Measurements from ENCODE around the gene KIF2A.
A peak's percentile ranks its signal among the peaks of the same experiment; 100 is the strongest.

KIF2A gene

DNA sequence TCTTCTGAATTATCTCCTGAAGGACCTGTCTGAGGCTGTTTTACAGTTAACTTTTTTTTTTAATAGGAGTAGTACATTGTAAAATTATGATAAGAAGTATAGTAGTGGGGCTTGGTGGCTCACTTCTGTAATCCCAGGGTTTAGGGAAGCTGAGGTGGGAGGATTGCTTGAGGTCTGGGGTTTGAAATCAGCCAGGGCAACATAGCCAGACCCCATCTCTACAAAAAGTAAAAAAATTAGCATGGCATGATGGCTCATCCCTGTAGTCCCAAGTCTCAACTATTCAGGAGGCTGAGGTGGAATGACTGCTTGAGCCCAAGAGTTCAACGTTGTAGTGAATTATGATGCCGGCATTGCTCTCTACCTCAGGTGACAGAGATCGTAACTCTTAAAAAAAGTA lies 113.6 kb downstream of the KIF2A start:
- TF ChIP-seq, protein P1, sequence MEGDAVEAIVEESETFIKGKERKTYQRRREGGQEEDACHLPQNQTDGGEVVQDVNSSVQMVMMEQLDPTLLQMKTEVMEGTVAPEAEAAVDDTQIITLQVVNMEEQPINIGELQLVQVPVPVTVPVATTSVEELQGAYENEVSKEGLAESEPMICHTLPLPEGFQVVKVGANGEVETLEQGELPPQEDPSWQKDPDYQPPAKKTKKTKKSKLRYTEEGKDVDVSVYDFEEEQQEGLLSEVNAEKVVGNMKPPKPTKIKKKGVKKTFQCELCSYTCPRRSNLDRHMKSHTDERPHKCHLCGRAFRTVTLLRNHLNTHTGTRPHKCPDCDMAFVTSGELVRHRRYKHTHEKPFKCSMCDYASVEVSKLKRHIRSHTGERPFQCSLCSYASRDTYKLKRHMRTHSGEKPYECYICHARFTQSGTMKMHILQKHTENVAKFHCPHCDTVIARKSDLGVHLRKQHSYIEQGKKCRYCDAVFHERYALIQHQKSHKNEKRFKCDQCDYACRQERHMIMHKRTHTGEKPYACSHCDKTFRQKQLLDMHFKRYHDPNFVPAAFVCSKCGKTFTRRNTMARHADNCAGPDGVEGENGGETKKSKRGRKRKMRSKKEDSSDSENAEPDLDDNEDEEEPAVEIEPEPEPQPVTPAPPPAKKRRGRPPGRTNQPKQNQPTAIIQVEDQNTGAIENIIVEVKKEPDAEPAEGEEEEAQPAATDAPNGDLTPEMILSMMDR (IDR thresholded peaks at IDR 0.05), result no peak
- peaks cover 0 to 3% (median 0%) of the 10 kb centered on the region in 4 donors for H3K4me1 ChIP-seq
- no peaks in the 10 kb centered on the region for H3K9me3 ChIP-seq
- intact Hi-C loops (cut with DNase I; ENCODE audit: low total_unique reads), result no loop called here
- no peaks in the 10 kb centered on the region for H3K27me3 ChIP-seq
- no peak overlapping the region for H3K27ac ChIP-seq
- no peak for DNase-seq
- H3K4me3 ChIP-seq, result no peak overlapping the region
- no peaks in the 10 kb centered on the region for H3K36me3 ChIP-seq

DNA sequence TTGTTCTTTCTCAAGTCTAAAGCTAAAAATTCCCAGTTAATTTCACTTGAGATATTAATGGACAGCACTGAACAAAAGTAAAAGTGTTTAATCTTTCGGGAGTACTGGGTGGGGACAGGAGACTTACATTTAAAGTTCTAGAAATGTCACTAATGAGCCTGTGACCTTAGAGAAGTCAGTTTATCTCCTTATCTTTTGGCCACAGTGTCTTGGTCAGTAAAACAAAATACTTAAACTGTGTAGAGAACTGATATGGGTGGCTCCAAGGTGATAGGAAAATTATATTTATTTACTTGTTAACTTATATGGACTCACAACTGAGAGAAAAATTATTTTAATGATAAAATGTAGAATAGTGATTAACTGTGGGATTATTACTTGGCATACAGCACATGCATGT lies 115.4 kb downstream of the KIF2A start:
- no peaks in the 10 kb centered on the region for H3K9me3 ChIP-seq
- no peak for DNase-seq
- no peak overlapping the region for H3K27ac ChIP-seq
- peaks cover 0 to 3% (median 0%) of the 10 kb centered on the region in 4 donors for H3K4me1 ChIP-seq
- TF ChIP-seq, protein P1 (IDR thresholded peaks at IDR 0.05), result no peak
- no peak overlapping the region for H3K4me3 ChIP-seq
- no peaks in the 10 kb centered on the region for H3K36me3 ChIP-seq
- H3K27me3 ChIP-seq, result no peaks in the 10 kb centered on the region
- intact Hi-C loops (cut with DNase I; ENCODE audit: low total_unique reads), result no loop called here

DNA sequence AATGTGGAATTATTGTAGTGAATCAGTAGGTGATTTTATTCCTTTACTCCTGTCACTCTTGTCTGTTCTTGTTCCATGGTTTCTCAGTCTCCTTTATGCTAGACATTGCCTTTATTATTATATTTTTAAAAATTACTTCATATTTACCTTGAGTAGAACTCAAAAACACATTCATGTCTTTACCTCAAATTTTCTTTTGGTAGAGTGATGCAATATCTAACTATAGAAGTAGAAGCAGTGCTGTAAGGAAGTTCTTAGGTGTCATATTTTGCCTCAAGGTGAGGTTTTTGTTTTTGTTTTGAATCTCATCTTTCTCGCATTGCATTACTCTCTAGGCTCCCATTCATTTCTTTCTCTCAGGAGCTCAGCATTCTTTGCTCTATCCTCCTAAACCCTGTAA lies 118.8 kb downstream of the KIF2A start:
- intact Hi-C loops (cut with DNase I; ENCODE audit: low total_unique reads), result no loop called here
- no peaks in the 10 kb centered on the region for H3K36me3 ChIP-seq

DNA sequence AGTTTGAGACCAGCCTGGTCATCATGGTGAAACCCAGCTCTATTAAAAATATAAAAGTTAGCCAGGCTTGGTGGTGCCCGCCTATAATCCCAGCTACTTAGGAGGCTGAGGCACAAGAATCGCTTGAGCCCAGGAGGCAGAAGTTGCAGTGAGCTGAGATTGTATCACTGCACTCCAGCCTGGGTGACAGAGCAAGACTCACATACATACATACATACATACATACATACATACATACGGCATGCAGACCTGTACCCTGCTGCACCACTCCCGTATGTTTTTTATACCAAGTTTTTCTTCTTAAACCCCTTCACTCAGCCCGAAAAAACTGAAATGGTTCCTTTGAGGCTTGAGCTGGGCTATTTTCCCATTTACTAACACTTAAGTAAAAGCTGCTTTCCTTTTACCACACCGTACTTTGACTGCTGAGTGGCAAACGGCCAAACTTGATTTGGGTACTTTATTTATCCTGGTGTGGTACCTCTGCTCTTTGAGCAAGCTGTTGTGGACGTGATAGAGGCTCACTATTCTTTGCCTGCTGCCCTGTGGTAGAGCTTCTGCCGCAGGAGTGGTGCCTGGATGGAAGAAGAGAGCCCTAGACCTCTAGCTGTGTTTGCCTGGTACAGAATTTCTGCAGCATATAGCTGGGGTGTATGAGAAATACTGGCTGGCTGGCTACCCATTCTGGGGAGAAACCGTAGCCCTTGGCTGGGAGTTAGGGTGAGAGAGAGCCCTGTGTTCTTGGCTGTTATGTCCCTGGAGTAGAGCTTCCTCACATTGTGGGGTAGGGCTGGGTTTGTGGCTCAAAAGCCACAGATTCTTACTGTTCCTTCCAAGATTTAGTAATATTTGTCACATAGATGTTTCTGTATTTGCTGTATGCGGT lies 126.0 kb downstream of the KIF2A start:
- H3K4me3 ChIP-seq, result no peak overlapping the region
- peak overlapping the region in 1 of 2 donors; percentile 37 for H3K27ac ChIP-seq
- TF ChIP-seq, protein P1 (IDR thresholded peaks at IDR 0.05), result no peak
- peaks cover 0 to 3% (median 0%) of the 10 kb centered on the region in 4 donors for H3K4me1 ChIP-seq
- no peaks in the 10 kb centered on the region for H3K27me3 ChIP-seq
- no peaks in the 10 kb centered on the region for H3K36me3 ChIP-seq
- peak in 1 of 2 donors; percentile 43 for DNase-seq
- H3K9me3 ChIP-seq, result no peaks in the 10 kb centered on the region
- intact Hi-C loops (cut with DNase I; ENCODE audit: low total_unique reads), result no loop called here

More for the DNA sequence above, 118.8 kb downstream of the KIF2A start:
- Histone ChIP-seq H3K9me3 (no peaks in the 10 kb centered on the region), H3K4me3 (no peak overlapping the region), H3K27me3 (no peaks in the 10 kb centered on the region), H3K4me1 (peaks cover 0 to 3% (median 0%) of the 10 kb centered on the region in 4 donors), H3K27ac (no peak overlapping the region)
- TF ChIP-seq, protein P1 (IDR thresholded peaks at IDR 0.05), result no peak
- DNase-seq, result no peak

DNA sequence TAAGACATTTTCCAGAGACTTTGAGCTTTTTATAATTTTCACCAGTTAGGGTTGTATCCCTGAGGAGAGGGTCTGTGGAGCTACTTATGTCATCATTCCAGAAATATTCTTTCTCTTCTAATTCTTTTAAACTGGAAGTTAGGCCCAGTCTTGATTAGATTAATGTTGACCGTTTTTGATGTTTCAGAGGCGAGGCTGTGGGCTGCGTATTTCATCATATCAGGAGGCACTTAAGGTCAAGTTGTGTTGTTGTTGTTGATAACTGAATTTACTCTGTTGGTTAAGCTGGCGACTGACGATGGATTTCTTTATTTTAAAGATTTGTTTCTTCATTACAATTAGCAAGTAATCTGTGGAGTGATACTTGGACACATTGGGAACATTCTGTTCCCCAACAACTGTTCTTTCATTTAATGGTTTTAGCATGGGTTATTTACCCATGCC lies 126.6 kb downstream of the KIF2A start:
- DNase-seq, result peak in 1 of 2 donors; percentile 33
- no peaks in the 10 kb centered on the region for H3K9me3 ChIP-seq
- TF ChIP-seq, protein P1 (IDR thresholded peaks at IDR 0.05), result no peak
- peaks cover 0 to 3% (median 0%) of the 10 kb centered on the region in 4 donors for H3K4me1 ChIP-seq
- intact Hi-C loops (cut with DNase I; ENCODE audit: low total_unique reads), result no loop called here
- no peaks in the 10 kb centered on the region for H3K36me3 ChIP-seq
- H3K27me3 ChIP-seq, result no peaks in the 10 kb centered on the region
- H3K4me3 ChIP-seq, result no peak overlapping the region
- H3K27ac ChIP-seq, result no peak overlapping the region
